Mammary microvascular endothelial cell (primary cell): ENCODE results near the gene TEX14. TPM values are rescaled to one million over a fixed set of nuclear protein-coding genes. Genes with fewer than 3 reads are reported as not detected.

ENCODE experiments used
- total RNA-seq: library from RNA; depleted of rRNA; stranded (reverse); fragments of >200 nt; gene quantifications from 2 replicates; pipeline ENCODE4 v1.2.3, GENCODE V29; 2015

Gene TEX14
- total RNA-seq = 0.27 TPM in 1 of 2 replicates, not detected in the other

GRCh38 chr17:58691701-58692238 lies at the start of gene TEX14:
Gene TEX14, minus strand, starts transcription at chr17:58692045. Its CDS starts 40,044 bp downstream, at chr17:58652001.

GRCh38 chr17:58692239-58693055 lies 602 bp upstream of the TEX14 start, which contains the start of gene RAD51C:
Gene RAD51C, plus strand, starts transcription at chr17:58692602. Its CDS starts 42 bp downstream, at chr17:58692644.

GRCh38 chr17:58513965-58514769 lies 177.7 kb downstream of the TEX14 start, which contains the start of gene MTMR4:
Gene MTMR4, minus strand, starts transcription at chr17:58514638. Its CDS starts 231 bp downstream, at chr17:58514407.

Other genes starting within 250 kb of the TEX14 start
- gene HSF5, start 203.6 kb downstream of the TEX14 start, total RNA-seq = under 0.01 TPM in 1 of 2 replicates, not detected in the other
- gene MTMR4, start 177.4 kb downstream of the TEX14 start, total RNA-seq = 27.2 and 34.1 TPM in 2 replicates
- 47.5 and 58.9 TPM in 2 replicates for gene RAD51C, start 557 bp upstream of the TEX14 start, total RNA-seq
- gene PPM1E, start 63.8 kb upstream of the TEX14 start, total RNA-seq = not detected in 2 replicates